A673 (cell line): ENCODE results near the gene PRKG1. TPM values are rescaled to one million over a fixed set of nuclear protein-coding genes. Genes with fewer than 3 reads are reported as not detected.

Source experiments
- BruUV-seq: library from RNA; stranded (reverse); fragments of 400-500 nt; replicated peaks from 2 replicates; lab custom pipeline; 2021; lab: Mats Ljungman, UMichigan
- CTCF ChIA-PET: fragments of 300-600 bp; sonication (Branson Sonifier 250); formaldehyde crosslinking; loops from one replicate; lab custom pipeline; 2022; ENCODE audit warnings: antibody characterized with exemption; lab: Charles Lee
- POLR2A ChIA-PET: fragments of 300-600 bp; sonication (Branson Sonifier 250); formaldehyde crosslinking; loops from one replicate; lab custom pipeline; 2022; ENCODE audit warnings: antibody characterized with exemption; ENCODE audit not compliant: low non-redundant PET; lab: Charles Lee
- DNase-seq: peaks from one replicate; pipeline ENCODE4 v3.0.0-alpha.2; 2015; ENCODE audit warnings: low spot score
- H3K27ac ChIP-seq: fragments of 200-600 bp; sonication (generic); 2 replicates; pipeline ENCODE4 v1.5.1; 2016; ENCODE audit warnings: mixed run types, low read depth, mild to moderate bottlenecking, mixed read lengths, antibody characterized with exemption, low read length; ENCODE audit not compliant: poor library complexity, severe bottlenecking
- H3K27me3 ChIP-seq: fragments of 200-600 bp; sonication (generic); replicated peaks from 2 replicates; pipeline ENCODE4 v1.6.1; 2017; ENCODE audit warnings: mixed run types, low read depth, mild to moderate bottlenecking, mixed read lengths, antibody characterized with exemption, low read length; ENCODE audit not compliant: insufficient read depth, poor library complexity
- H3K36me3 ChIP-seq: fragments of 200-600 bp; sonication (generic); 2 replicates; pipeline ENCODE4 v1.6.1; 2016; ENCODE audit warnings: mixed run types, mild to moderate bottlenecking, mixed read lengths, antibody characterized with exemption, low read length; ENCODE audit not compliant: insufficient read depth, poor library complexity, severe bottlenecking
- H3K4me1 ChIP-seq: fragments of 200-600 bp; sonication (generic); 2 replicates; pipeline ENCODE4 v1.6.1; 2017; ENCODE audit warnings: mixed run types, mild to moderate bottlenecking, mixed read lengths, antibody characterized with exemption, low read length; ENCODE audit not compliant: insufficient read depth, poor library complexity, severe bottlenecking
- H3K4me3 ChIP-seq: fragments of 200-600 bp; sonication (generic); 2 replicates; pipeline ENCODE4 v1.5.1; 2016; ENCODE audit warnings: low read depth, mixed run types, mild to moderate bottlenecking, mixed read lengths, low read length; ENCODE audit not compliant: poor library complexity, severe bottlenecking
- H3K9me3 ChIP-seq: fragments of 200-600 bp; sonication (generic); 2 replicates; pipeline ENCODE4 v1.6.1; 2016; ENCODE audit warnings: mixed run types, low read depth, mild to moderate bottlenecking, mixed read lengths, antibody characterized with exemption, low read length; ENCODE audit not compliant: poor library complexity, severe bottlenecking
- EZH2 ChIP-seq: fragments of 200-600 bp; sonication (generic); IDR thresholded peaks from 2 replicates; pipeline ENCODE4 v1.6.1; 2017; ENCODE audit warnings: borderline replicate concordance, low read depth, mild to moderate bottlenecking, mixed read lengths, antibody characterized with exemption, low read length; ENCODE audit not compliant: poor library complexity, severe bottlenecking
- intact Hi-C: fragments of 100-400 bp; cut with micrococcal nuclease; formaldehyde crosslinking; loops from one replicate; pipeline ENCODE4 v1.10.0; 2022; ENCODE audit not compliant: unreplicated experiment
- total RNA-seq: library from RNA; stranded (reverse); gene quantifications from 2 replicates; pipeline ENCODE4 v1.2.3, GENCODE V29; 2021
- TF ChIP-seq, protein P1 (sequence below): fragments of 300-800, 200-600 bp; sonication (generic); conservative IDR thresholded peaks from 2 replicates; pipeline ENCODE4 v1.5.1; 2017; ENCODE audit warnings: low read depth, mild to moderate bottlenecking, antibody characterized with exemption, low read length, moderate library complexity, mixed read lengths

Gene PRKG1
- total RNA-seq, 1 experiment from 2014 or later, result 0.58 TPM

DNA sequence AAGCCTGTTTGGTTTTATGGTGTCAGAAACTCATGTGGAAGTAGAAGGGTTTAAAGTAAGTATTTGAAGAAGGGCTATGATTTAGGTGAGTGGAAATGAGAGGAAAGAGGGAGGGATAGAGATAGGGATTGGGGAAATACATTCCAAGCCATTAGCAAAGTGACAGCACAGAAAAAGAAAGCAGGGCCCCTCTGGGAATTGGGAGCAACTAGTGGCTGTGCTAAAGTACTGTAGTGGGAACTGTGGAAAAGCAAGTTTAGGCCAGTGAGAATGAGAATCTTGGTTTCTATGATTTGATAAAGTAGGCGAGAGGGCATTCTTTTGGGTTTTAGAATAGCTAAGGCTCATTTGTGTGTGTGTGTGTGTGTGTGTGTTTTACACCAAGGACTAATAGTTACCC lies 5.0 kb downstream of the PRKG1 start:
- H3K4me3 ChIP-seq, result no peak overlapping the region
- intact Hi-C loops, result no loop called here
- DNase-seq, result no peak
- CTCF ChIA-PET, result no interaction called here
- POLR2A ChIA-PET, result no interaction called here
- no peaks in the 10 kb centered on the region for H3K4me1 ChIP-seq
- no TSS peak for BruUV-seq
- no peaks in the 10 kb centered on the region for H3K9me3 ChIP-seq
- no peak overlapping the region for H3K27ac ChIP-seq
- no peaks in the 10 kb centered on the region for H3K36me3 ChIP-seq
- H3K27me3 ChIP-seq, result peaks cover 42% of the 10 kb centered on the region
- no peak for TF ChIP-seq EZH2
- TF ChIP-seq, protein P1, sequence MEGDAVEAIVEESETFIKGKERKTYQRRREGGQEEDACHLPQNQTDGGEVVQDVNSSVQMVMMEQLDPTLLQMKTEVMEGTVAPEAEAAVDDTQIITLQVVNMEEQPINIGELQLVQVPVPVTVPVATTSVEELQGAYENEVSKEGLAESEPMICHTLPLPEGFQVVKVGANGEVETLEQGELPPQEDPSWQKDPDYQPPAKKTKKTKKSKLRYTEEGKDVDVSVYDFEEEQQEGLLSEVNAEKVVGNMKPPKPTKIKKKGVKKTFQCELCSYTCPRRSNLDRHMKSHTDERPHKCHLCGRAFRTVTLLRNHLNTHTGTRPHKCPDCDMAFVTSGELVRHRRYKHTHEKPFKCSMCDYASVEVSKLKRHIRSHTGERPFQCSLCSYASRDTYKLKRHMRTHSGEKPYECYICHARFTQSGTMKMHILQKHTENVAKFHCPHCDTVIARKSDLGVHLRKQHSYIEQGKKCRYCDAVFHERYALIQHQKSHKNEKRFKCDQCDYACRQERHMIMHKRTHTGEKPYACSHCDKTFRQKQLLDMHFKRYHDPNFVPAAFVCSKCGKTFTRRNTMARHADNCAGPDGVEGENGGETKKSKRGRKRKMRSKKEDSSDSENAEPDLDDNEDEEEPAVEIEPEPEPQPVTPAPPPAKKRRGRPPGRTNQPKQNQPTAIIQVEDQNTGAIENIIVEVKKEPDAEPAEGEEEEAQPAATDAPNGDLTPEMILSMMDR, result no peak

GRCh38 chr10:51079766-51080165 lies 5.5 kb downstream of the PRKG1 start:
- TF ChIP-seq, protein P1, result no peak
- no peak for TF ChIP-seq EZH2
- Histone ChIP-seq H3K4me1 (no peaks in the 10 kb centered on the region), H3K9me3 (no peaks in the 10 kb centered on the region), H3K27ac (no peak overlapping the region), H3K4me3 (no peak overlapping the region), H3K27me3 (peaks cover 41% of the 10 kb centered on the region), H3K36me3 (no peaks in the 10 kb centered on the region)
- CTCF ChIA-PET, result no interaction called here
- POLR2A ChIA-PET, result no interaction called here
- DNase-seq, result no peak
- no TSS peak for BruUV-seq
- intact Hi-C loops, result no loop called here

DNA sequence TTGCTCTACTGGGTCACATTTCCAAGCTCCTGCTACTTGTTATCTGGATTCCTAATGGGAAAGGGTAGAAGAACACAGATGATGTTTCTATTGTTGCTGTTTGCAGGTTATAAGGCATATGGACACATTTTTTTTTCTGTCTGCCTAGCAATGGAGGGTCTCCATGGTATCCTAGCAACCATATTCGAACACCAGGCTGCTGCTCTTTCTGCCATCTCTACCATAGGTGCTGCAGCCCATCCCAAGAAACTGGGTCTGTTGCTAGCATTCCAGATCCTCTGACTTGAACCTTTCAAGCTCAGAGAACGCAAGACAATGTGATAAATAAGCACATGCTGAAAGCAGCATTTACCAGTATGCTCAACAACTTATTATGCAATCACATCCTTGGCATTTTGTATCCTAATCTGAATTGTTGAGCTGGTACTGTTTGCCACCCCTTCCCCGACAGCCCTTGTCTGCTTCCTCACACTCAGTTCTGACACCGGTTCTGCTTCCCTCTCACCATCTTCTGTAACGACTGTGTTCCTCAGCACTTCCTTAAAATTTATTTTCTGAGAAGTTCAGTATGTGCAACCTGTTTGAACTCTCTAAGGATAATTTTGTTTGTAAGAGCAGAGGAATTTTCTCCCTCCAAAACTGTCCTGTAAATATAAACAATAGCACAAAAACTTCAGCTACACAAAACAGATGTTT lies 6.2 kb downstream of the PRKG1 start:
- CTCF ChIA-PET, result no interaction called here

More for the DNA sequence above, 6.2 kb downstream of the PRKG1 start:
- Histone ChIP-seq H3K4me3 (no peak overlapping the region), H3K9me3 (no peaks in the 10 kb centered on the region), H3K27me3 (peaks cover 36% of the 10 kb centered on the region), H3K27ac (no peak overlapping the region), H3K4me1 (no peaks in the 10 kb centered on the region), H3K36me3 (no peaks in the 10 kb centered on the region)
- BruUV-seq, result no TSS peak
- POLR2A ChIA-PET, result no interaction called here
- intact Hi-C loops, result no loop called here
- no peak for DNase-seq
- no peak for TF ChIP-seq EZH2
- TF ChIP-seq, protein P1, result no peak
